ENCODE measurements around the gene CDH4. TPM values are rescaled to one million over a fixed set of nuclear protein-coding genes. Genes with fewer than 3 reads are reported as not detected.

Gene CDH4
- total RNA-seq, 1 experiment from 2014 or later = 5.3 TPM

DNA sequence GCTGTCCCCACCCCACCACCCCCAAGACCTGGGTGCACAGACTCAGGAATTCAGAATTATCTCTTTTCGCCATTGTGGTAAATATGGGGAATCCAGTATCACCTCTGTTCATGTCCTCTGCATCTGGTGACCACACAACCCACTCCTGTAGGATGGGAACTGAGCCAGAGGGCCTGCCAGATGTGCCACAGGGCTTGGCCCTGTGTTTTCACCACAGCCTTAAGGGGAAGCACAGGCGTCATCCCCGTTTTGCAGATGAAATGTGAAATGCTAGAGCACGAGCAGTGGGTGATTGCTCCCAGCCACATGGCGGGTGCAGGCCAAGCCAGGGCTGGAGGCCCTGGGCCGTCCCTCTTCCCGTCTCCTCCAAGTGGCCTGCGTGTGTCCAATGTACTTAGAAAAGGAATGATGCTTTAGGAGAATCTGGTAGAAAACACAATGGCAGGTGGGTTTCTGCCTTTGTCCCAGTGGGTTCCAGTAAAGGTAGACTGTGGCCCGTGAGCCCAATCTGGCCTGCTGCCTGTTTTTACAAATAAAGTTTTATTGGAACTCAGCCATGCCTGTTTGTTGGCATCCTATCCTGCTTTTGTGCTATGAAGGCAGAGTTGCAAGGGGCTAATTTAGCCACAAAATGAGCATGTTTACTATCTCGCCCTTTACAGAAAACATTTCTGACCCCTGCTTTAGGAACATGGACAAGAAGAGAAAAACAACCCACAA is 309.2 kb downstream of the CDH4 start (continued):
- TF ChIP-seq, protein P1, sequence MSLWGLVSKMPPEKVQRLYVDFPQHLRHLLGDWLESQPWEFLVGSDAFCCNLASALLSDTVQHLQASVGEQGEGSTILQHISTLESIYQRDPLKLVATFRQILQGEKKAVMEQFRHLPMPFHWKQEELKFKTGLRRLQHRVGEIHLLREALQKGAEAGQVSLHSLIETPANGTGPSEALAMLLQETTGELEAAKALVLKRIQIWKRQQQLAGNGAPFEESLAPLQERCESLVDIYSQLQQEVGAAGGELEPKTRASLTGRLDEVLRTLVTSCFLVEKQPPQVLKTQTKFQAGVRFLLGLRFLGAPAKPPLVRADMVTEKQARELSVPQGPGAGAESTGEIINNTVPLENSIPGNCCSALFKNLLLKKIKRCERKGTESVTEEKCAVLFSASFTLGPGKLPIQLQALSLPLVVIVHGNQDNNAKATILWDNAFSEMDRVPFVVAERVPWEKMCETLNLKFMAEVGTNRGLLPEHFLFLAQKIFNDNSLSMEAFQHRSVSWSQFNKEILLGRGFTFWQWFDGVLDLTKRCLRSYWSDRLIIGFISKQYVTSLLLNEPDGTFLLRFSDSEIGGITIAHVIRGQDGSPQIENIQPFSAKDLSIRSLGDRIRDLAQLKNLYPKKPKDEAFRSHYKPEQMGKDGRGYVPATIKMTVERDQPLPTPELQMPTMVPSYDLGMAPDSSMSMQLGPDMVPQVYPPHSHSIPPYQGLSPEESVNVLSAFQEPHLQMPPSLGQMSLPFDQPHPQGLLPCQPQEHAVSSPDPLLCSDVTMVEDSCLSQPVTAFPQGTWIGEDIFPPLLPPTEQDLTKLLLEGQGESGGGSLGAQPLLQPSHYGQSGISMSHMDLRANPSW (CRISPR knock-in tag; conservative IDR thresholded peaks at IDR 0.05; ENCODE audit: low read depth) = no peak
- TF ChIP-seq ZNF121 (CRISPR knock-in tag; IDR thresholded peaks at IDR 0.05) = no peak

GRCh38 chr20:61562491-61562890 is 310.4 kb downstream of the CDH4 start:
- DNase-seq (ENCODE audit: low spot score) (no peak), ATAC-seq (no peak)
- TF ChIP-seq CREB1 (CRISPR knock-in tag; IDR thresholded peaks at IDR 0.05) (no peak), ZNF671 (CRISPR knock-in tag; IDR thresholded peaks at IDR 0.05) (no peak), USF1 (CRISPR knock-in tag; IDR thresholded peaks at IDR 0.05) (no peak), AR (CRISPR knock-in tag; IDR thresholded peaks at IDR 0.05) (no peak), E2F1 (CRISPR knock-in tag; IDR thresholded peaks at IDR 0.05) (no peak), JAZF1 (CRISPR knock-in tag; IDR thresholded peaks at IDR 0.05) (no peak), NR1H2 (CRISPR knock-in tag; IDR thresholded peaks at IDR 0.05) (no peak), ZNF532 (CRISPR knock-in tag; IDR thresholded peaks at IDR 0.05; ENCODE audit: borderline replicate concordance) (no peak)
- TF ChIP-seq, protein P2, sequence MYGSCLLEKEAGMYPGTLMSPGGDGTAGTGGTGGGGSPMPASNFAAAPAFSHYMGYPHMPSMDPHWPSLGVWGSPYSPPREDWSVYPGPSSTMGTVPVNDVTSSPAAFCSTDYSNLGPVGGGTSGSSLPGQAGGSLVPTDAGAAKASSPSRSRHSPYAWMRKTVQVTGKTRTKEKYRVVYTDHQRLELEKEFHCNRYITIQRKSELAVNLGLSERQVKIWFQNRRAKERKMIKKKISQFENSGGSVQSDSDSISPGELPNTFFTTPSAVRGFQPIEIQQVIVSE (CRISPR knock-in tag; IDR thresholded peaks at IDR 0.05; ENCODE audit: borderline replicate concordance) = no peak
- TF ChIP-seq, protein P1 (CRISPR knock-in tag; conservative IDR thresholded peaks at IDR 0.05; ENCODE audit: low read depth) = no peak
- no peak overlapping the region for H3K27ac Mint-ChIP-seq
- H3K4me3 Mint-ChIP-seq = no peak overlapping the region
- peaks cover 19% of the 10 kb centered on the region for H3K27me3 Mint-ChIP-seq (ENCODE audit: low read depth)
- ChIA-PET POLR2A (no interaction called here), CTCF (interaction anchor here (1.8 kb wide), 1 partner anchor 212 kb away, joined by 5 read pairs; no protein-coding TSS in a partner anchor)
- no peaks in the 10 kb centered on the region for H3K9me3 Mint-ChIP-seq
- H3K4me1 Mint-ChIP-seq = peaks cover 42% of the 10 kb centered on the region
- H3K36me3 Mint-ChIP-seq = no peaks in the 10 kb centered on the region
